Loucy (cell line): ENCODE results near the gene TRAPPC12.

ENCODE experiments used
- EZH2phosphoT487 ChIP-seq: fragments of 200-600 bp; IDR thresholded peaks from 2 replicates; pipeline ENCODE4 v1.6.1; 2018; ENCODE audit warnings: antibody characterized with exemption, mild to moderate bottlenecking, moderate library complexity, borderline replicate concordance
- TF ChIP-seq, protein P1 (sequence below): fragments of 200-600 bp; sonication (generic); conservative IDR thresholded peaks from 2 replicates; pipeline ENCODE4 v1.5.1; 2014; ENCODE audit warnings: mild to moderate bottlenecking, antibody characterized with exemption, low read length

- TF ChIP-seq, protein P1, sequence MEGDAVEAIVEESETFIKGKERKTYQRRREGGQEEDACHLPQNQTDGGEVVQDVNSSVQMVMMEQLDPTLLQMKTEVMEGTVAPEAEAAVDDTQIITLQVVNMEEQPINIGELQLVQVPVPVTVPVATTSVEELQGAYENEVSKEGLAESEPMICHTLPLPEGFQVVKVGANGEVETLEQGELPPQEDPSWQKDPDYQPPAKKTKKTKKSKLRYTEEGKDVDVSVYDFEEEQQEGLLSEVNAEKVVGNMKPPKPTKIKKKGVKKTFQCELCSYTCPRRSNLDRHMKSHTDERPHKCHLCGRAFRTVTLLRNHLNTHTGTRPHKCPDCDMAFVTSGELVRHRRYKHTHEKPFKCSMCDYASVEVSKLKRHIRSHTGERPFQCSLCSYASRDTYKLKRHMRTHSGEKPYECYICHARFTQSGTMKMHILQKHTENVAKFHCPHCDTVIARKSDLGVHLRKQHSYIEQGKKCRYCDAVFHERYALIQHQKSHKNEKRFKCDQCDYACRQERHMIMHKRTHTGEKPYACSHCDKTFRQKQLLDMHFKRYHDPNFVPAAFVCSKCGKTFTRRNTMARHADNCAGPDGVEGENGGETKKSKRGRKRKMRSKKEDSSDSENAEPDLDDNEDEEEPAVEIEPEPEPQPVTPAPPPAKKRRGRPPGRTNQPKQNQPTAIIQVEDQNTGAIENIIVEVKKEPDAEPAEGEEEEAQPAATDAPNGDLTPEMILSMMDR = no peak
- no peak for TF ChIP-seq EZH2phosphoT487
Observed at GRCh38 chr2:3456125-3456524, 76.6 kb downstream of the TRAPPC12 start.
